K562 (cell line): Measurements from ENCODE around the gene DRD3. TPM values are rescaled to one million over a fixed set of nuclear protein-coding genes. Genes with fewer than 3 reads are reported as not detected.

Experiments
- ATAC-seq: fragments of 200-7000 bp; cut with Tn5 transposase; 3 replicates; pipeline ENCODE4 v1.9.1; 2020; ENCODE audit warnings: moderate library complexity
- BruUV-seq: library from RNA; stranded (reverse); fragments of 400-500 nt; replicated peaks from 2 replicates; lab custom pipeline; 2021; lab: Mats Ljungman, UMichigan
- CTCF ChIA-PET: fragments of 300-600 bp; formaldehyde crosslinking; extraction: SDS; loops from one replicate; lab custom pipeline; 2021; ENCODE audit warnings: low intra/inter-chr PET ratio; lab: Yijun Ruan, JAX
- POLR2A ChIA-PET: fragments of 300-600, 350-650 bp; sonication (Branson Sonifier 250); formaldehyde crosslinking; extraction: SDS; loops from one replicate; lab custom pipeline; 2021; ENCODE audit warnings: antibody characterized with exemption, inconsistent platforms; lab: Yijun Ruan, JAX
- DNase-seq, 4 experiments: peaks; one replicate each; pipeline versions ENCODE4 v3.0.0 to v3.0.0-alpha.2; 2011 to 2018; ENCODE audit warnings: low spot score in 3 of 4, mixed read lengths in 3 of 4; ENCODE audit errors: extremely low read depth in 1 of 4
- FAIRE-seq: peaks from 2 replicates; lab custom pipeline; 2011; peaks lifted over from hg19 to GRCh38; lab: Jason Lieb, UNC
- H2AFZ ChIP-seq: 2 replicates; pipeline ENCODE4 v1.6.0; 2011; ENCODE audit warnings: low read depth, low read length, control low read depth, inconsistent platforms
- H3K27ac ChIP-seq: fragments of 200-600 bp; 3 replicates; pipeline ENCODE4 v1.8.0; 2011; ENCODE audit warnings: low read depth, mild to moderate bottlenecking, control low read depth, inconsistent platforms, low read length, moderate library complexity, mixed read lengths; ENCODE audit errors: extremely low read depth
- H3K27me3 ChIP-seq, 2 experiments: fragments of 300-600 bp in 1 of 2; 2 replicates in 1 of 2; 3 replicates in 1 of 2; pipeline versions ENCODE4 v1.6.0 to v1.8.0; 2011; ENCODE audit warnings: inconsistent platforms in 2 of 2, low read length in 2 of 2, mild to moderate bottlenecking in 1 of 2, mixed read lengths in 1 of 2, moderate library complexity in 1 of 2; ENCODE audit not compliant: control insufficient read depth in 2 of 2, insufficient read depth in 2 of 2
- H3K36me3 ChIP-seq: fragments of 300-600 bp; 3 replicates; pipeline ENCODE4 v1.8.0; 2011; ENCODE audit warnings: mild to moderate bottlenecking, low read length, inconsistent platforms; ENCODE audit not compliant: control insufficient read depth, insufficient read depth
- H3K4me1 ChIP-seq, 2 experiments: fragments of 200-600 bp in 1 of 2; replicated peaks in 1 of 2; 2 replicates in 1 of 2; 3 replicates in 1 of 2; pipeline versions ENCODE4 v1.5.1 to v1.8.0; 2011; ENCODE audit warnings: inconsistent platforms in 2 of 2, low read length in 2 of 2, mild to moderate bottlenecking in 1 of 2, mixed read lengths in 1 of 2, moderate library complexity in 1 of 2; ENCODE audit not compliant: control insufficient read depth in 2 of 2, insufficient read depth in 2 of 2
- H3K4me2 ChIP-seq: 2 replicates; pipeline ENCODE4 v1.6.1; 2011; ENCODE audit warnings: low read length, control low read depth, inconsistent platforms, mixed read lengths; ENCODE audit not compliant: insufficient read depth
- H3K4me3 ChIP-seq: fragments of 200-600 bp; sonication (generic), shearing (Covaris generic); 2 replicates; pipeline ENCODE4 v1.5.1; 2016; ENCODE audit warnings: control low read depth, inconsistent platforms
- H3K79me2 ChIP-seq: fragments of 200-600 bp; 3 replicates; pipeline ENCODE4 v1.8.0; 2011; ENCODE audit warnings: low read length, inconsistent platforms; ENCODE audit not compliant: control insufficient read depth, insufficient read depth
- H3K9ac ChIP-seq, 2 experiments: 2 replicates each; pipeline versions ENCODE4 v1.6.0 to v1.6.1; 2011; ENCODE audit warnings: low read depth in 2 of 2, low read length in 2 of 2, control low read depth in 1 of 2, inconsistent platforms in 1 of 2, mild to moderate bottlenecking in 1 of 2, mixed read lengths in 1 of 2; ENCODE audit not compliant: insufficient read depth in 1 of 2
- H3K9me1 ChIP-seq: one replicate; pipeline ENCODE4 v1.6.0; 2011; ENCODE audit warnings: inconsistent platforms, mild to moderate bottlenecking, low read length, moderate library complexity; ENCODE audit not compliant: control insufficient read depth, insufficient read depth
- H3K9me3 ChIP-seq: replicated peaks from 2 replicates; pipeline ENCODE4 v1.5.1; 2011; ENCODE audit warnings: low read depth, low read length, inconsistent platforms; ENCODE audit not compliant: control insufficient read depth, insufficient read depth
- H4K20me1 ChIP-seq: replicated peaks from 2 replicates; pipeline ENCODE4 v1.6.1; 2011; ENCODE audit warnings: low read length, inconsistent platforms, mixed read lengths; ENCODE audit not compliant: control insufficient read depth, insufficient read depth
- ATF3 ChIP-seq, 2 experiments: fragments of 450-650 bp in 1 of 2; sonication (generic) in 1 of 2; formaldehyde crosslinking in 1 of 2; IDR thresholded peaks in 1 of 2; conservative IDR thresholded peaks in 1 of 2; 2 replicates each; pipeline versions ENCODE4 v1.6.1 to v1.8.1; 2016 to 2023; ENCODE audit warnings: mild to moderate bottlenecking in 2 of 2, moderate library complexity in 2 of 2, inconsistent platforms in 1 of 2, missing genetic modification reagents in 1 of 2
- FOSL1 ChIP-seq: fragments of 200-800 bp; sonication (Bioruptor generic); conservative IDR thresholded peaks from 2 replicates; pipeline ENCODE4 v1.6.1; 2016; ENCODE audit warnings: missing genetic modification characterization, missing compliant biosample characterization
- NRF1 ChIP-seq, 2 experiments: fragments of 450-650 bp; IDR thresholded peaks in 1 of 2; conservative IDR thresholded peaks in 1 of 2; 2 replicates each; pipeline ENCODE4 v1.6.1; 2014; ENCODE audit warnings: mild to moderate bottlenecking in 2 of 2
- ZNF778 ChIP-seq: fragments of 450-650 bp; formaldehyde crosslinking; IDR thresholded peaks from 2 replicates; pipeline ENCODE4 v1.4.0; 2020; ENCODE audit warnings: mild to moderate bottlenecking, moderate library complexity
- ZSCAN29 ChIP-seq: fragments of 450-650 bp; IDR thresholded peaks from 2 replicates; pipeline ENCODE4 v1.6.1; 2017
- WGBS: fragments of 100-300 bp; shearing (Covaris generic); methylation state at CpG from one replicate; pipeline ENCODE4 v1.1.6; 2016; ENCODE audit warnings: low coverage, mixed read lengths; ENCODE audit not compliant: insufficient coverage; ENCODE audit errors: missing lambda C conversion rate; 5-methylcytosine and 5-hydroxymethylcytosine counted together
- in situ Hi-C: fragments of 300-500 bp; cut with MboI; formaldehyde crosslinking; loops from 4 replicates; pipeline ENCODE4 v1.15.0; 2018; ENCODE audit warnings: inconsistent platforms, mixed read lengths
- intact Hi-C: fragments of 100-400 bp; cut with micrococcal nuclease; formaldehyde crosslinking; loops from 2 replicates; pipeline ENCODE4 v1.14.2; 2022
- polyA plus RNA-seq, 8 experiments: library from polyadenylated mRNA; depleted of rRNA in 4 of 8; stranded (reverse) in 5 of 8; unstranded in 3 of 8; fragments of >200 nt; fragmentation: Nextera tagmentation in 2 of 8; fragmentation: Illumina TruSeq in 1 of 8; extraction: Ambion mirVana in 2 of 8; extraction: Trizol in 1 of 8; gene quantifications; 2 replicates each; pipeline versions ENCODE4 v1.2.1 to v1.2.3, GENCODE V29; 2011 to 2014; ENCODE audit warnings: inconsistent platforms in 1 of 8, missing spikeins in 1 of 8
- total RNA-seq, 7 experiments: library from RNA; depleted of rRNA in 6 of 7; stranded (reverse); fragments of >200 nt in 6 of 7; fragmentation: Illumina TruSeq in 2 of 7; extraction: Trizol in 2 of 7; gene quantifications; 2 replicates each; pipeline versions ENCODE4 v1.2.1 to v1.2.3, GENCODE V29; 2011 to 2021; ENCODE audit warnings: low replicate concordance in 1 of 7

Gene DRD3
- total and polyA plus RNA-seq, 9 of the 15 experiments (the other 6 are each of a cell fraction or from before 2014, with no cell fraction given) = not detected

- Histone ChIP-seq H3K4me2 (no peak overlapping the region), H3K4me3 (no peak overlapping the region), H3K27ac (no peak overlapping the region), H3K79me2 (no peaks in the 10 kb centered on the region), H3K4me1 (no peaks in the 10 kb centered on the region; a peak in 2 of 5 replicates), H3K9ac (no peak overlapping the region), H3K9me3 (no peaks in the 10 kb centered on the region)
- BruUV-seq = no TSS peak
- ATAC-seq = no peak
- in situ Hi-C loops = no loop called here
- 1% methylated on average over 18 of the region's 19 CpGs for WGBS
- POLR2A ChIA-PET = interaction anchor here (0.8 kb wide), 1 partner anchor 9 kb away, joined by 4 read pairs; no protein-coding TSS in a partner anchor
- no peak for TF ChIP-seq ZNF778
- TF ChIP-seq FOSL1 (tag) = peak; percentile 65
- peak; percentile 28 to 38; a peak in 2 of 4 replicates for TF ChIP-seq NRF1 (conservative IDR thresholded peaks at IDR 0.05 in 1 of 2, IDR thresholded peaks at IDR 0.05 in 1 of 2)
- peak; percentile 26; the same call in 1 of the 2 replicates for TF ChIP-seq ATF3 (IDR thresholded peaks at IDR 0.05)
- no peak for TF ChIP-seq ATF3 (CRISPR knock-in tag; conservative IDR thresholded peaks at IDR 0.05)
- TF ChIP-seq ZSCAN29 = no peak
- TF ChIP-seq, all 486 proteins: peak for 3
- no peaks in the 10 kb centered on the region for H3K36me3 ChIP-seq
- H4K20me1 ChIP-seq = no peaks in the 10 kb centered on the region
- CTCF ChIA-PET = no interaction called here
- H3K27me3 ChIP-seq = no peaks in the 10 kb centered on the region
- H2AFZ ChIP-seq = no peak overlapping the region
- no peaks in the 10 kb centered on the region for H3K9me1 ChIP-seq
- DNase-seq (peak in 1 of 4 experiments; percentile 1), FAIRE-seq (no peak)
- intact Hi-C loops = no loop called here
These were observed 35.0 kb upstream of the DRD3 start for GRCh38 chr3:114213627-114214541.
